ENCODE measurements around the gene TCF7. TPM values are rescaled to one million over a fixed set of nuclear protein-coding genes. Genes with fewer than 3 reads are reported as not detected.

TCF7 gene
- polyA plus RNA-seq, 1 of the 3 experiments (the other 2 are of a cell fraction): 2.7 TPM

DNA sequence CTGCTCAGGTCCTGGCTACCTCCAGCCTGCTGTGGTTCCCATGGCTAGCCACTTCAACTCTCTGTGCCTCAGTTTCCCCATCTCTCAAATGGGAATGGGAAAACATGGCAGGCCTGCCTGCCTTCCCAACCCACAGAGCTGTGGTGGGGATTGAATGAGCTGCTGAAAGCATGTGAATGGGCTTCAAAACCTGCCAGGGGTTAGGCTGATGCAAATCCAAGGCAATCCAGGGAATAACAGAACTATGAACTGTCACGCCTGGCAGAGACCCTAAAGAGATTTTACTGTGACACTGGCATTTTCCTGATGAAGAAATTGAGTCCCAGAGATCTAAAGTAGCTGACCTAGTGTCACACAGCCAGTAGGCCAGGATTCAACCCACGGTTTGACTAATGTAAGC lies 29.9 kb upstream of the TCF7 start:
- no peak for DNase-seq
- Histone ChIP-seq H2AFZ (ENCODE audit: low read depth) (no peak overlapping the region), H3K4me2 (no peak overlapping the region), H3K9me3 (no peaks in the 10 kb centered on the region), H3K9me2 (no peaks in the 10 kb centered on the region), H3K27me3 (ENCODE audit: insufficient read depth) (no peaks in the 10 kb centered on the region), H3K4me1 (ENCODE audit: control insufficient read depth in 1 of 2, insufficient read depth in 2 of 2, low read depth in 1 of 2, low read length in 1 of 2) (peaks cover 0 to 15% of the 10 kb centered on the region in 2 experiments; a peak in 1 of 4 replicates), H3F3A (replicated peaks; ENCODE audit: insufficient read depth) (no peaks in the 10 kb centered on the region), H3K79me2 (ENCODE audit: insufficient read depth) (no peaks in the 10 kb centered on the region), H4K20me1 (ENCODE audit: insufficient read depth) (no peaks in the 10 kb centered on the region), H3K9ac (no peak overlapping the region), H3K4me3 (ENCODE audit: low read depth in 2 of 2, low read length in 1 of 2) (no peak overlapping the region), H3K36me3 (replicated peaks in 1 of 2; ENCODE audit: control insufficient read depth in 1 of 2, insufficient read depth in 2 of 2, low read length in 1 of 2) (no peaks in the 10 kb centered on the region), H3K27ac (ENCODE audit: low read depth in 2 of 2, low read length in 1 of 2) (no peak overlapping the region)
- ChIA-PET CTCF (interaction anchor here (1.1 to 3.2 kb wide), 6 partner anchors 12 to 56 kb away, joined by 3 to 16 read pairs (median 8); no protein-coding TSS in a partner anchor), POLR2A (no interaction called here)
- WGBS (ENCODE audit: low lambda C conversion rate): 46% methylated on average over 2 of the region's 2 CpGs
- TF ChIP-seq RAD21 (IDR thresholded peaks at IDR 0.05; ENCODE audit: low read length) (no peak), TAF1 (IDR thresholded peaks at IDR 0.05; ENCODE audit: borderline replicate concordance, low read depth, low read length) (no peak), GATA2 (CRISPR knock-in tag; IDR thresholded peaks at IDR 0.05) (no peak), JUND (IDR thresholded peaks at IDR 0.05) (no peak), ELF1 (IDR thresholded peaks at IDR 0.05) (no peak), SIN3A (IDR thresholded peaks at IDR 0.05; ENCODE audit: borderline replicate concordance, low read depth, low read length) (no peak), TEAD4 (IDR thresholded peaks at IDR 0.05; ENCODE audit: borderline replicate concordance, insufficient read depth) (no peak), CHD2 (IDR thresholded peaks at IDR 0.05; ENCODE audit: low read length, partially characterized antibody) (no peak), YY1 (IDR thresholded peaks at IDR 0.05; ENCODE audit: low read depth) (no peak), POLR2AphosphoS5 (IDR thresholded peaks at IDR 0.05; ENCODE audit: low read depth, low read length) (no peak), FOSL2 (IDR thresholded peaks at IDR 0.05; ENCODE audit: borderline replicate concordance, low read depth) (no peak), SMC3 (IDR thresholded peaks at IDR 0.05; ENCODE audit: low read depth, low read length) (no peak), NRF1 (IDR thresholded peaks at IDR 0.05; ENCODE audit: low read depth, low read length) (no peak), RFX5 (IDR thresholded peaks at IDR 0.05; ENCODE audit: low read length) (no peak), EZH2phosphoT487 (IDR thresholded peaks at IDR 0.05; ENCODE audit: borderline replicate concordance, low read depth) (no peak), GABPA (IDR thresholded peaks at IDR 0.05; ENCODE audit: low read depth) (no peak)

DNA sequence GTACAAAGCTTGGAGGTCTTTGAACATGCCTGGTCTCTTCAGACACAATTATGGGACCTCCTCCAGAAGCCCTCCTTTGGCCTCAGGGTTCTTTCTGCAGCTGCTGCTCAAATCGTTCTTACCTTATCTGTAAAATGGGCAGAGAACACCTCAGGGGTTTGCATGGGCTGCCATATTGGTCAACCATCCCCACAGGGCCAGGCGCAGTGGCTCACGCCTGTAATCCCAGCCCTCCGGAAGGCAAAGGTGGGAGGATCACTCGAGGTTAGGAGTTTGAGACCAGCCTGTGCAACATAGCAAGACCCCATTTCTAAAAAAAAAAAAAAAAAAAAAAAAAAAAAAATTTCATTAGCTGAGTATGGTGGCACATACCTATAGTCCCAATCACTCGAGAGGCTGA lies 29.1 kb upstream of the TCF7 start:
- Histone ChIP-seq H3K27ac (ENCODE audit: low read depth in 2 of 2, low read length in 1 of 2) (no peak overlapping the region), H3K36me3 (replicated peaks in 1 of 2; ENCODE audit: control insufficient read depth in 1 of 2, insufficient read depth in 2 of 2, low read length in 1 of 2) (no peaks in the 10 kb centered on the region), H3F3A (replicated peaks; ENCODE audit: insufficient read depth) (no peaks in the 10 kb centered on the region), H3K9me3 (no peaks in the 10 kb centered on the region), H2AFZ (ENCODE audit: low read depth) (no peak overlapping the region), H3K4me2 (no peak overlapping the region), H3K4me3 (ENCODE audit: low read depth in 2 of 2, low read length in 1 of 2) (no peak overlapping the region), H4K20me1 (ENCODE audit: insufficient read depth) (no peaks in the 10 kb centered on the region), H3K4me1 (ENCODE audit: control insufficient read depth in 1 of 2, insufficient read depth in 2 of 2, low read depth in 1 of 2, low read length in 1 of 2) (peaks cover 0 to 20% of the 10 kb centered on the region in 2 experiments; a peak in 1 of 4 replicates), H3K79me2 (ENCODE audit: insufficient read depth) (no peaks in the 10 kb centered on the region), H3K9ac (no peak overlapping the region), H3K9me2 (no peaks in the 10 kb centered on the region), H3K27me3 (ENCODE audit: insufficient read depth) (no peaks in the 10 kb centered on the region)
- ChIA-PET POLR2A (no interaction called here), CTCF (interaction anchor here (0.9 to 3.2 kb wide), 5 partner anchors 13 to 55 kb away, joined by 3 to 16 read pairs (median 3); no protein-coding TSS in a partner anchor)
- DNase-seq: no peak
- 76% methylated on average over 6 of the region's 6 CpGs for WGBS (ENCODE audit: low lambda C conversion rate)
- no peak for TF ChIP-seq ELF1 (IDR thresholded peaks at IDR 0.05)

All from SK-N-SH (cell line).